GM18909 (cell line): ENCODE measurements around the gene RNF19B.

Experiments used
- ATAC-seq: cut with Tn5 transposase; IDR thresholded peaks from one replicate; pipeline ENCODE4 v1.9.1; 2021; ENCODE audit warnings: mild to moderate bottlenecking; ENCODE audit not compliant: unreplicated experiment, poor library complexity

RNF19B gene

DNA sequence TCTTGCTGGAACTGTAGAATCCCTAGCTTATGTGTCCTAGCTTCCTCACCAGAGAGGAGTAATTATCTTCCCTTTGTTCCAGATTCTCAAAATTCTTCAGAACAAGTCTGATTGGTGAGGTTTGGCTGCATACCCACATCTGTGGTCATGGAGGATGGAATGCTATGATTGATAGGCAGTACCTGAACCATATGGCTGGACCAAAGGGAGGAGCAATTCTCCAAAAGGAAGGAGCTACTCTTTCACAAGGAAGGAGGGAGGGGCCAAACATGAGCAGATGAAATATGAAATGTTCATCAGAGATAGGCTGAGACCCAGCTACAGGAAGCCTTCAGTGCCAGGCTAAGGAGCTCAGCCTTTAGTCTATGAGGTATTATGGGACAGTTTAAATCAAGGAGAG, 5.0 kb upstream of the RNF19B start:
- no peak for ATAC-seq

DNA sequence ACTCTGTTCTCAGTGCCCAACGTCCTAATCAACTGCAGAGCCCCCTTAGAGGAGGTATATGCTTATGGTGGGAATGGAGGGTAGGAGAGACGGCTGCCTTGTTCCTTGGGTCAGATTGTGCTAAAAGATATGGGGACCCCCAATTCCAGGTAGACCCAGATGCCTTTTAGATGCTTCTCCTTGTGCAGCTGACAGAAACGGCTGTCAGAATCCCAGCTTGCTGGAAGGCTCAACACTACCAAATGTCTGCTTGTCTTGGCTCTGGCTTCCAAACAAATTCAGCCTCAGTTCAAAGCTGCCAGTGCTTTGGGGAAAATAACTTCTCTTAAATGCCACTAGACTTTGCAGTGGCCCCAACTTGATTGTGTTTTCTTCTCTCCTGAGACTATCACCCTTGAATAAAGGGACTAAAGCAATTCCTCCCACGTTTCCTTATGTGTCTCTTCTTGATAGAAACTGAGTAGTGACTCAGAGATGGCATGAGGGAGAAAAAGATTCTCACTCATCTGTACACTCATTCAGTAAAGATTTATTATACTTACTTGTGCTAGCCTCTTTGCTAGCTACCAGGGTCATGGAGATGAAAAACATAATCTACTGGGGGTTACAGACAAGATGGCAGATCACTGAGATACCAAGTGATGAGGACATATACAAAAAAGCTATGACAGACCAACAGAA, 3.4 kb upstream of the RNF19B start:
- ATAC-seq: no peak

- no peak for ATAC-seq
Observed at GRCh38 chr1:32966900-32967299, 2.3 kb upstream of the RNF19B start.

DNA sequence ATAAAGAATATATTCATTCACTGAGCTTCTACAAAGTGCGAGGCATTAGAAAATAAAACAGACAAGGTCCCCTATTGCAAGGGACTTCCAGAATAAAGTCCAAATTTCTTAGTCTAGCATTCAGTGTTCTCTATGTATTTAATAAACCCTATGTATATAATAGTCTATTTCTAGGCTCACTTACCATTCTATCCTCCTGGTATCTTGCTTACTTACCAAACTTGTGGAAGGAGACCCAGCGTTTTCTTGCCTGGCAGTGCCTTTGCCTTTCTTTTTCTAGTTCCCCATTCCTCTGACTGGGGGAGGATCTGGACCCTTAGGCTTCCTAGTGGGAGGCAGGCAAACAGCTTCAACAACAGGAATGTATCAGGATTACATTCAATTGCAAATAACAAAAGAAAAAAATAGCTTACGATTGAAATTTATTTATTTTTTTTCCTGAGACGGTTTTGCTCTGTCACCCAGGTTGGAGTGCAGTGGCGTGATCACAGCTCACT, 690 bp upstream of the RNF19B start:
- no peak for ATAC-seq

- peak; percentile 32 for ATAC-seq
Observed at GRCh38 chr1:32963746-32964460, 706 bp downstream of the RNF19B start.

DNA sequence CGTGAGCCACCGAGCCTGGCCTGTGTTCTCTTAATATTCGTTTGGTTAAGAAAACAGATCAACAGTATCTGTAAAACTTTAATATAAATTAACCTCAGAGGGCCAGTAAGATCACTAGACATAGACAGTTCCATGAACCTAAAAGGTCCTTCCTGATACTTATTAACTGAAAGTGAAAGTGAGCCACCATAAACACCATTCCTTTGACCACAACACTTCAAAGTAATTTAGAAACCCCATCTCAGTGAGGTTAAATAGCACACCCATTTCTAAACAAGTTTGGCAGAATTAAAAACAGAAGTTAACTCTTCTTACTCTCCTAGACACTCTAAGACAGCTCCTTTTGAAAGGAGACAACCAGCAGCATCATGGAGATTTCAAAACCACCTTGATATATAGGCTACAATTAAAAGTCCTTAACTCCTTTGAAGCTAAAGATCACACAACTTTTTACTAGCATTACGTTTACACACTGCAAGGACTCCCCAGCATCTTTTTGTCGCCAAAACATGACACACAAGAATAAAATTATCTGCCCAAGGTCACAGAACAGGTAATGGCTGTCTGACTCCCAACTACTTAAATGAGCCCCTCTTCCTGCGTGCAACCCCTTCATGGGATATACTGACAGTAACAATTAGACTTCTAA, 2.2 kb downstream of the RNF19B start:
- ATAC-seq: no peak

- ATAC-seq: no peak
Observed at GRCh38 chr1:32960819-32961355, 3.7 kb downstream of the RNF19B start.

- no peak for ATAC-seq
Observed at GRCh38 chr1:32960342-32960741, 4.3 kb downstream of the RNF19B start.

GRCh38 chr1:32958827-32959226, 5.8 kb downstream of the RNF19B start:
- ATAC-seq: no peak

DNA sequence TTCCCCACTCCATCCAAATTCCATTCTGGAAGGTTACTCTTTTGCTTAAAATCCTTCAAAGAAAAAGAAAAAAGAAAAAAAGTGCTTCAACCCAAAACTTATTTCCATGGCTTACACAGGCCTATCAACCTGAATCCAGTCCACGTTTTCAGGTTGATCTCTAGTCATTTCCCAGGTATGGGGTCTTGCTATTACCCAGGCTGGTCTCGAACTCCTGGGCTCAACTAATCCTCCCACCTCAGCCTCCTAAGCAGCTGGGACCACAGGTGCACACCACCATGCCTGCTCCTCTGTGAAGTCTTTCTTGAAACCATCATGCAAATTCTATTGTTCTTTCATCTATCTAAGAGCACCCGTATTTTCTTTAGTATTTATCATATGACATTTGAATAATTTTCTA, 7.6 kb downstream of the RNF19B start:
- ATAC-seq: no peak

- no peak for ATAC-seq
Observed at GRCh38 chr1:32954168-32954567, 10.4 kb downstream of the RNF19B start.

DNA sequence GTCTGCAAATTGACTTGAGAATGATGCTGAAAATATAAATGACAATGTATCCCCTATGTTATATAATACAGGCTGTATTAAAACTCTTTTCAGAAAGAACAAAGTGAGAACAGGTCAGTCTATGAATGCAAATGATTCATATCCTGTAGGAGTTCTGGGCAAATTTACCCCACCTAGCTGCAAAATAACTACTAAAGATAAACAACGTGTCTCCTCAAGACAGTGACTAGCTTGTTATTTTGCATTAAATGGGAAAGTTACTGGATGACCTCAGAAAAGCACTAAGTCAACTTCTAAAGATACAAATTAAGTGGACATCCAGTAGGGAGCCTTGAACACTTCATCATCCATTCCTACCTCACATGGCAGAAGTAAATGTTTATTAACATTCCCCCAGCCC, 11.1 kb downstream of the RNF19B start:
- no peak for ATAC-seq

- ATAC-seq: no peak
Observed at GRCh38 chr1:32949519-32949918, 15.1 kb downstream of the RNF19B start.

- ATAC-seq: no peak
Observed at GRCh38 chr1:32948905-32949304, 15.7 kb downstream of the RNF19B start.

- ATAC-seq: no peak
Observed at GRCh38 chr1:32948390-32948722, 16.3 kb downstream of the RNF19B start.

DNA sequence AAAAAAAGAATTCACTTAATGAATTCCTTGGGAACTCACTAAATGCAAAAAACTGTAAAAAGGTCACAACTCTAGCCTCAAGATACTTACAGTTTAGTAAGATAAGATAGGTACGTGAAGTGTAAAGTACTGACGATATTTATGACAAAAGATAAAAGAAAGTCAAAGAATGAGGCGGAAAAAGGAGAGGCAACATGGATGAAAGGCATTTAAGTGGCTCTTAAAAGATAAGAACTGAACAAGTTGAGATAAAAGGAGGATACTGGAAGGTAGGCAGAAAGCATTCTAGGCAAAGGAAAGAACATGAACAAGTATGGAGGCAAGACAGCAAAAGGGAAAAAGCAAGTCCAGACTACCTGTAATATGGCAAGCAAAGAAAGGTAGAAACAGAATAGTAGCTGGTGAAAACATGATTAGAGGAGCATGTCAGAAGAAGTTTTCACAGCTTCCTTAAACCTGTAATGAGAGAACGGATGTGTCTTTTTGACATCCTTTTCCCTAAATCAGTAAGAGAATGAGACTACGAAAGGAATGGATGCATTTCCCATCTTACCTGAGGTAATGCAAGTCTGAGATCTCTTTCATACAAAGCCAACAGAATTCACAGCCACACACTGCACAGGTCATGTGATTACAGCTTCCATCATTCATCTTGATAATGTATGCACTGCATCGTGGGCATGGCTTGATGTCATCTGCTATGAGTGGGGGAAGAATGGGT, 16.8 kb downstream of the RNF19B start:
- no peak for ATAC-seq

DNA sequence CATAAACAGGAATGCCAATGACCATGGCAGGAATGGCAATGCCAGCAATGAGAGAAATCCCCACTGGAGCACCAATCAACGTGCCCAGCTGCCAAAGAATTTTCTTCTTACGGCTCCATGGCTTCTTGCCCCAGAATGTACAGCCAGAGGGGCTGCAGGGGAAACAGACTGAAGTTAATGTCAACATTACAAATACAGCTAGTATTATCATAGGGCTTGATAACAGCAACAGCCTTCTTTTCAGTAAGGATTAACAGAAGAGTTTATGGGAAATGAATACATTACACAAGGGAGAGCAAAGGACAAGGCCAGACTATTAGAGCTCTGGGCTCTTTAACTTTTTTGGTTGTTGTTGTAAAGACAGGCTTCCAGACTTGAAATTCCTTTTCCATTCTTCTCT, 18.2 kb downstream of the RNF19B start:
- no peak for ATAC-seq

DNA sequence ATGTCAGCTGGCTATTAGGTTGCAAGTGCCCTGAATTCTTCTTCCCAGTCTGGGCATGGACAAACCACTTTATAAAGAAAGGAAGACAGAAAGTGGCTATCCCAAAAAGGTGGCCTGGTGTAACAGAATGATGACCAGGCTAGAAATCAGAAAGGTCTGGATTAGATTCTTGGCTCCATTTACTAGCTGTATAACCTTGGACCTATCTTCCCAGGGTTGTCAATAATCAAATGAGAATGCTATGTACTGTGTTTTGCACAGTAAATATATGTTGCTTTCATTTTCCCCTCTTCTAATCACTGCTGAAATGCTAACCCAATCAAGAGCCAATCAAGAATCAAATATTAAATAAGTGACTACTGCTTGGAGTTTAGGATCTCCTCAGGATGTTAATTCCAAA, 20.4 kb downstream of the RNF19B start:
- no peak for ATAC-seq

DNA sequence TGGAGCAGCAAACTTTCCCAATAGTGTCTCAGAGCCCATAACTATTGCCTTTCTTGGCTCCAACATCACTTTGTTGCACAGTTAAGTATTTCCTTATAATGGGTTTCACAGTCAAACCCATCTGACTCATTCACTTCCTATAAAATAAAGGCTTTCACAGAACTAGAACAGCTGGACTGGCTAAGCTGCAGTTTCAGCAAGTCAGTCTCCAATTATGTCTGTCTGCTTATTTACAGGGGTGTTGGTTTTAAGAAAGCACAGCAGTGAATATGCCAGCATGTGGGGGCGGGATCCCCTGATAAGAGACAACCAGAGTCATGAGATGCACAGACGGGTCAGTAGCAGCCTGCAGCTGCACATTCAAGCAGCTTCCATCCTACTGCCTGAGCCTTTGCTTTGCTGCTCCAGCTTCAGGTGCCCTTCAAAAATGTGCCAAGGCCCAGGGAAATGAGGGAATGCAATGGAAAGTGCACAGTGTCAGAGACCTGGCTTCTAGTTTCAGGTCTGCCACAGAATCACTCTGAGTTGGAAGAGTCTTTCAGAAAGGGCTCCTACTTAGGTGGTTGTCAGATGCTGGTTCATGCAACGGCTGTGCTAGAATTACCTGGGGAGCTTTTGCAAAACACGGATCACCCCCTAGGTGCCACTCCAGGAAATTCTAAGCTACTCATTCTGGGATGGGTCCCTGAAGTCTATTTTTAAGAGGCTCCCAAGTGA, 24.8 kb downstream of the RNF19B start:
- ATAC-seq: no peak

DNA sequence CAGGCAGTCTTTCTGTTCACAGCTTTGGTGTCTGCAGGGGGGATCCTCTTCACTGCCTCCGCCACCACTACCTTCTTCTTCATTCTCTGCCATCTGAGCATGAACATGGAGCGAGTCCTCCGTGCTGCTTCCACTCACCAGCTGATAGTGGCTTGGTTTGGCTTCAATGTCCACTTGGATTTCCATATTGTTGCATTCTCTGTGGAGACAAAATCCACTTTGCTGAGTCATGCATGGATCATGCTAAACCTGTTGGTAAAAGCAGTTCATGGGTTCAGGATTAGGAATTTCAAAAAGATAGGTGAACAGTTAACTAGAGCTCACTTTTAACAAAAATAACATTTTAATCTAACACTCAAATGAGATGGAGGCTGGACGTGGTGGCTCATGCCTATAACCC, 27.5 kb downstream of the RNF19B start:
- ATAC-seq: no peak
